ENCODE results near the gene EBF4. TPM values are rescaled to one million over a fixed set of nuclear protein-coding genes. Genes with fewer than 3 reads are reported as not detected.

Gene EBF4
- total RNA-seq, 4 donors from 2014 or later = 7.1 to 69.5 (median 21.7) TPM

DNA sequence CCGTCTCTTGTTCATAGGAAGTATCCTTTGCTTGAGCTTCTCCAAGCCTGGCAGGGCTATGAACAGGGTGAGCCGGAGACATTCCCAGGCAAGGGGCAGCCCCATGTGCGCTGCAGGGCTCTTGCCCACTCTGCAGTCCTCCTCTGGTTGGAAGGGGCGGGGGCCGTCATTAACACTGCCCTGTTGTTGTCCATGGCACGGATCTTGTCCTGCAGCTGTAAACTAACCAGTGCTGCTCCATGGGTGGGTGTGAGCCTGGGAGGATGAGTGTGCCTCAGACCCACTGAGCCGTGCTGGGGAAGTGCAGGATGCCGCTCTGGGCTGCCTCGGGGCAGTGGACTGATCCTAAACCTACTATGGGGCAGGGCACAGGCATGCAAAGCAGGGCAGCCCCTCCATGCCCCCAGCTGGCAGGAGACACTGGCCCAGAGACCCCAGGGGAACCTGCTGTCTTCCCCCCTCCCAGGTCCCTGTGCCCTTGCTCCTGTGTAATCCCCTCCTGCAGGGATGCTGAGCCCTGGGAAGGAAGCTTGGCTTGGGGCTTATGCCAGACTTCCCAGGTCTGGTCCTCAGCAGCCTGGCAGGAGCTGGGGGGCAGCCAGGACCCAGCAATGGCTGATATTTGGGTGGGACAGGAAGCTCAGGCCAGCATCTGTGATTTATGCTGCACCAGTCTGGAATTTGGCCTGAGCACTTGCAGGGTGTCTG, 8.5 kb downstream of the EBF4 start:
- Histone ChIP-seq H3K4me3 (no peak overlapping the region), H3K9me3 (no peaks in the 10 kb centered on the region), H3K36me3 (no peaks in the 10 kb centered on the region), H3K27me3 (no peaks in the 10 kb centered on the region), H3K27ac (no peak overlapping the region), H3K4me1 (no peaks in the 10 kb centered on the region)
- DNase-seq = no peak
- intact Hi-C loops (cut with DNase I; ENCODE audit: low total_unique reads) = no loop called here
- no peak for TF ChIP-seq POLR2A (IDR thresholded peaks at IDR 0.05)
- TF ChIP-seq, protein P1, sequence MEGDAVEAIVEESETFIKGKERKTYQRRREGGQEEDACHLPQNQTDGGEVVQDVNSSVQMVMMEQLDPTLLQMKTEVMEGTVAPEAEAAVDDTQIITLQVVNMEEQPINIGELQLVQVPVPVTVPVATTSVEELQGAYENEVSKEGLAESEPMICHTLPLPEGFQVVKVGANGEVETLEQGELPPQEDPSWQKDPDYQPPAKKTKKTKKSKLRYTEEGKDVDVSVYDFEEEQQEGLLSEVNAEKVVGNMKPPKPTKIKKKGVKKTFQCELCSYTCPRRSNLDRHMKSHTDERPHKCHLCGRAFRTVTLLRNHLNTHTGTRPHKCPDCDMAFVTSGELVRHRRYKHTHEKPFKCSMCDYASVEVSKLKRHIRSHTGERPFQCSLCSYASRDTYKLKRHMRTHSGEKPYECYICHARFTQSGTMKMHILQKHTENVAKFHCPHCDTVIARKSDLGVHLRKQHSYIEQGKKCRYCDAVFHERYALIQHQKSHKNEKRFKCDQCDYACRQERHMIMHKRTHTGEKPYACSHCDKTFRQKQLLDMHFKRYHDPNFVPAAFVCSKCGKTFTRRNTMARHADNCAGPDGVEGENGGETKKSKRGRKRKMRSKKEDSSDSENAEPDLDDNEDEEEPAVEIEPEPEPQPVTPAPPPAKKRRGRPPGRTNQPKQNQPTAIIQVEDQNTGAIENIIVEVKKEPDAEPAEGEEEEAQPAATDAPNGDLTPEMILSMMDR (IDR thresholded peaks at IDR 0.05) = no peak

DNA sequence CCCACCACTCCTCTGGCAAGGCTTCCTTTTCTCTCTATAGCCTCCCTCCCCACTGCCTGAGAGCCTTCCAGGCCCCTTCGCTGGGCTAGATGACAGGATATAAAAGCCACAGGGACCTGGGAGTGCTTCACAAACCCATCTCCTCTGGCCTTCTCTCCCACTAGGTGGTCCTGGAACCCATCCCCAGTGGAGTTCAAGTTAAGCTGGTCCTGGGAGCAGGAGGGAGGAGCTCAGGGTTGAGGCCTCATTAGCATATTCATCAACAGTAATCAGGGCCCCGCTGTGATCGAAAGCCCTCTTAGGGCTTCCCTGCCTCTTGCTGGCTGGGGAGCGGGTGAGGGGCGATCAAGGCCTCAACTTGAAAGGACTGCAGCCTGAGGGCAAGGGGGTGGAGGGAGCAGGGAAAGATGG, 9.1 kb downstream of the EBF4 start:
- TF ChIP-seq, protein P1 (IDR thresholded peaks at IDR 0.05) = no peak
- TF ChIP-seq POLR2A (IDR thresholded peaks at IDR 0.05) = no peak
- no peak overlapping the region for H3K4me3 ChIP-seq
- H3K27me3 ChIP-seq = no peaks in the 10 kb centered on the region
- no peak for DNase-seq
- H3K36me3 ChIP-seq = no peaks in the 10 kb centered on the region
- H3K4me1 ChIP-seq = no peaks in the 10 kb centered on the region
- intact Hi-C loops (cut with DNase I; ENCODE audit: low total_unique reads) = no loop called here
- H3K27ac ChIP-seq = no peak overlapping the region
- no peaks in the 10 kb centered on the region for H3K9me3 ChIP-seq

DNA sequence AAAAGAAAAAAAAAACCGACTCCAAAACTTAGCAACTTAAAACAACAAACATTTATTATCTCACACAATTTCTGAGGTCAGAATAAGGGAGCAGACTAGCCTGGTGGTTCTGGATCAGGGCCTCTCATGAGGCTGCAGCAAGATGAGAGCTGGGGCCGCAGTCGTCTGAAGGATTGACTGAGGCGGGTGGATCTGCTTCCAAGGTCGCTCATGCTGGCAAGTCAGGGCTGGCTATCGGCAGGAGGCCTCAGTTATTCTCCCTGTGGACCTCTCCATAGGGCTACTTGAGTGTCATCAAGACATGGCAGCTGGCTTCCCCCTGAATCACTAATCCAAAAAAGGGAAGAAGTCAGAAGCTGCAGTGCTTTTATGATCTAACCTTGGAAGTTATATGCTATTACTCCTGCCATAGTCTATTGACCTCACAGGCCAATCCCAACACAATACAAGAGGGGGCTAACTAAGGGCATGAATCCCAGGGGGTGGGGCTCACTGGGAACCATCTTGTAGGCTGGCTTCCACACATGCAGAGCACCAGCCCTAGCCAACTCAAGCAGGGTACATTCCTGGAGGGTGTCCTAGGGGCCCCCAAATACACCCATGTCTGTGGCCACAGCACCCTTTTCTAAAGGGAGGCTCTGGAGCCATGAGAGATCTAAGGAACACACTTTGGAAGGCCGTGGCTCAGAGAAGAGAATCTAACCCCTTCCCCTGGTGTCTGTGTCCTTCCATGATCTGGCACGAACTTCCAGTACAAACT, 11.3 kb downstream of the EBF4 start:
- no peak for DNase-seq
- Histone ChIP-seq H3K4me1 (no peaks in the 10 kb centered on the region), H3K9me3 (no peaks in the 10 kb centered on the region), H3K27ac (no peak overlapping the region), H3K4me3 (no peak overlapping the region), H3K36me3 (no peaks in the 10 kb centered on the region), H3K27me3 (no peaks in the 10 kb centered on the region)
- TF ChIP-seq, protein P1 (IDR thresholded peaks at IDR 0.05) = no peak
- no peak for TF ChIP-seq POLR2A (IDR thresholded peaks at IDR 0.05)
- intact Hi-C loops (cut with DNase I; ENCODE audit: low total_unique reads) = no loop called here

DNA sequence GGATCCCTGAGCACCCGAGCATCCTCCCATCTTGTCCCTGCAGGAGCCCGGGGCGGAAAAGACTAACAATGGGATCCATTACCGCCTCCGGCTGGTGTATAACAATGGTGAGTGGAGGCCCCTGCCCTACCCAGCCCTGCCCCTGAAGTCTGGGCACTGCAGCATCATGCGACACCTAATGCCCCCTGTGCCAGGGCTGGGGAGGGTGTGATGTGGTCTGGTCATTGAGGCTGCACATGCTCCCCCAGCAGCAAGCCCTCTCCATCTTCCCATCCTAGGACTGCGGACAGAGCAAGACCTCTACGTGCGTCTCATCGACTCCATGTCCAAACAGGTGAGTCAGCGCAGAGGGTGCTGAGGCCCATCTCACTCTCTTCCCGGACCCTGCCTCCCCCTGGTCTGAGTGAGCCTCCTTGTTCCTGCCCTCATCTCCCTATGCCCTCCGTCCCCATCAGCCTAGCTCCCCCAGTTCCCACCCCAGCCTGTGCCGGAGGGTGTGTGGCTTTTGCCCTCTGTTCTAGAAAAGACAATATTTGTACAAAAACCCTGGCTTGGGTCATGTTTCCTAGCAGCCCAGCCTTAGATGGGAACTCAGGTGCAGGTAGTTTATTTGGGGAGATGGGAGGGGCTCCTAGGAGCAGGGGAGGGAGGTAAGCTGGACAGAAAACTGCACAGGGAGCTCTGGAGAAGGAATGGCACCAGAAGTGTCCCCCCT, 13.5 kb downstream of the EBF4 start:
- Histone ChIP-seq H3K4me3 (no peak overlapping the region), H3K9me3 (no peaks in the 10 kb centered on the region), H3K36me3 (no peaks in the 10 kb centered on the region), H3K27me3 (no peaks in the 10 kb centered on the region), H3K27ac (no peak overlapping the region), H3K4me1 (no peaks in the 10 kb centered on the region)
- intact Hi-C loops (cut with DNase I; ENCODE audit: low total_unique reads) = no loop called here
- TF ChIP-seq, protein P1 (IDR thresholded peaks at IDR 0.05) = no peak
- TF ChIP-seq POLR2A (IDR thresholded peaks at IDR 0.05) = no peak
- DNase-seq = no peak

Data from uterus (tissue), 4 donors.